T-helper 1 cell treated with Interleukin-12 subunit alpha and Interleukin-12 subunit beta and Interleukin-4 antibody, amounts not matched to agents 30 μg/mL and 1 μg/mL, for 36 hours (primary cell): ENCODE results near the gene POMC.
"Not testable (repeated sequence)": the region's sequence is repeated elsewhere in the genome, so short reads cannot be mapped to it uniquely, and the experiment has no call there.

ENCODE experiments used
- H3K27ac Mint-ChIP-seq: one replicate; pipeline ENCODE4 v1.8.0; 2021; ENCODE audit warnings: mild to moderate bottlenecking, mixed read lengths
- H3K27me3 Mint-ChIP-seq: one replicate; pipeline ENCODE4 v1.8.0; 2021; ENCODE audit warnings: low read depth, mixed read lengths
- H3K36me3 Mint-ChIP-seq: one replicate; pipeline ENCODE4 v1.8.0; 2021; ENCODE audit warnings: low read depth, mixed read lengths
- H3K4me1 Mint-ChIP-seq: one replicate; pipeline ENCODE4 v1.8.0; 2021; ENCODE audit warnings: low read depth, mixed read lengths
- H3K4me3 Mint-ChIP-seq: one replicate; pipeline ENCODE4 v1.8.0; 2021; ENCODE audit warnings: mild to moderate bottlenecking, moderate library complexity, mixed read lengths
- H3K9me3 Mint-ChIP-seq: one replicate; pipeline ENCODE4 v1.8.0; 2021; ENCODE audit warnings: mixed read lengths

The POMC gene

GRCh38 chr2:25132299-25132635, 36.1 kb downstream of the POMC start:
- no peak overlapping the region for H3K27ac Mint-ChIP-seq
- H3K4me3 Mint-ChIP-seq = peak overlapping the region; percentile 2
- H3K4me1 Mint-ChIP-seq = peaks cover 12% of the 10 kb centered on the region
- H3K36me3 Mint-ChIP-seq = no peaks in the 10 kb centered on the region
- no peaks in the 10 kb centered on the region for H3K9me3 Mint-ChIP-seq
- H3K27me3 Mint-ChIP-seq = peaks cover 62% of the 10 kb centered on the region

GRCh38 chr2:25131567-25132298, 36.6 kb downstream of the POMC start:
- H3K4me1 Mint-ChIP-seq = peaks cover 12% of the 10 kb centered on the region
- H3K4me3 Mint-ChIP-seq = peak overlapping the region; percentile 65
- no peaks in the 10 kb centered on the region for H3K36me3 Mint-ChIP-seq
- H3K9me3 Mint-ChIP-seq = no peaks in the 10 kb centered on the region
- no peak overlapping the region for H3K27ac Mint-ChIP-seq
- H3K27me3 Mint-ChIP-seq = peaks cover 62% of the 10 kb centered on the region

GRCh38 chr2:25131253-25131566, 37.2 kb downstream of the POMC start:
- Mint-ChIP-seq H3K4me1 (peaks cover 12% of the 10 kb centered on the region), H3K27ac (no peak overlapping the region), H3K9me3 (no peaks in the 10 kb centered on the region), H3K27me3 (peaks cover 58% of the 10 kb centered on the region), H3K4me3 (peak overlapping the region; percentile 65), H3K36me3 (no peaks in the 10 kb centered on the region)

- H3K9me3 Mint-ChIP-seq = no peaks in the 10 kb centered on the region
- peaks cover 49% of the 10 kb centered on the region for H3K27me3 Mint-ChIP-seq
Observed at GRCh38 chr2:25129901-25130520, 38.4 kb downstream of the POMC start.

GRCh38 chr2:25127646-25128045, 40.7 kb downstream of the POMC start:
- Mint-ChIP-seq H3K4me3 (no peak overlapping the region), H3K27me3 (peaks cover 28% of the 10 kb centered on the region), H3K36me3 (no peaks in the 10 kb centered on the region), H3K27ac (no peak overlapping the region), H3K4me1 (peaks cover 12% of the 10 kb centered on the region), H3K9me3 (no peaks in the 10 kb centered on the region)

More at GRCh38 chr2:25129901-25130520, 38.4 kb downstream of the POMC start:
- Mint-ChIP-seq H3K4me1 (peaks cover 12% of the 10 kb centered on the region), H3K27ac (no peak overlapping the region), H3K4me3 (no peak overlapping the region), H3K36me3 (no peaks in the 10 kb centered on the region)

- not testable (repeated sequence) for H3K36me3 Mint-ChIP-seq, H3K27ac Mint-ChIP-seq, H3K9me3 Mint-ChIP-seq, H3K4me3 Mint-ChIP-seq
- Mint-ChIP-seq H3K27me3 (peaks cover 22% of the 10 kb centered on the region), H3K4me1 (peaks cover 11% of the 10 kb centered on the region)
Observed at GRCh38 chr2:25127071-25127470, 41.3 kb downstream of the POMC start.

- no peak overlapping the region for H3K4me3 Mint-ChIP-seq
- H3K36me3 Mint-ChIP-seq = no peaks in the 10 kb centered on the region
- peaks cover 13% of the 10 kb centered on the region for H3K27me3 Mint-ChIP-seq
- H3K4me1 Mint-ChIP-seq = peaks cover 8% of the 10 kb centered on the region
- H3K9me3 Mint-ChIP-seq = no peaks in the 10 kb centered on the region
- no peak overlapping the region for H3K27ac Mint-ChIP-seq
Observed at GRCh38 chr2:25125976-25126375, 42.4 kb downstream of the POMC start.

- H3K27ac Mint-ChIP-seq = no peak overlapping the region
- H3K36me3 Mint-ChIP-seq = no peaks in the 10 kb centered on the region
- H3K4me3 Mint-ChIP-seq = no peak overlapping the region
- H3K9me3 Mint-ChIP-seq = no peaks in the 10 kb centered on the region
- H3K4me1 Mint-ChIP-seq = peaks cover 6% of the 10 kb centered on the region
- H3K27me3 Mint-ChIP-seq = peaks cover 5% of the 10 kb centered on the region
Observed at GRCh38 chr2:25125189-25125588, 43.2 kb downstream of the POMC start.

GRCh38 chr2:25123682-25124081, 44.7 kb downstream of the POMC start:
- Mint-ChIP-seq H3K4me1 (no peaks in the 10 kb centered on the region), H3K36me3 (no peaks in the 10 kb centered on the region), H3K9me3 (no peaks in the 10 kb centered on the region), H3K4me3 (no peak overlapping the region), H3K27ac (no peak overlapping the region), H3K27me3 (no peaks in the 10 kb centered on the region)

- Mint-ChIP-seq H3K27ac (no peak overlapping the region), H3K36me3 (no peaks in the 10 kb centered on the region), H3K9me3 (no peaks in the 10 kb centered on the region), H3K4me1 (no peaks in the 10 kb centered on the region), H3K4me3 (no peak overlapping the region), H3K27me3 (no peaks in the 10 kb centered on the region)
Observed at GRCh38 chr2:25122367-25122766, 46.0 kb downstream of the POMC start.

GRCh38 chr2:25119263-25119662, 49.1 kb downstream of the POMC start:
- Mint-ChIP-seq H3K27me3 (peaks cover 7% of the 10 kb centered on the region), H3K9me3 (no peaks in the 10 kb centered on the region), H3K4me1 (no peaks in the 10 kb centered on the region), H3K4me3 (no peak overlapping the region), H3K36me3 (no peaks in the 10 kb centered on the region), H3K27ac (no peak overlapping the region)

- Mint-ChIP-seq H3K27ac (no peak overlapping the region), H3K4me1 (no peaks in the 10 kb centered on the region), H3K9me3 (no peaks in the 10 kb centered on the region), H3K36me3 (no peaks in the 10 kb centered on the region), H3K27me3 (peaks cover 7% of the 10 kb centered on the region), H3K4me3 (no peak overlapping the region)
Observed at GRCh38 chr2:25116956-25117355, 51.4 kb downstream of the POMC start.

- H3K9me3 Mint-ChIP-seq = no peaks in the 10 kb centered on the region
- H3K27me3 Mint-ChIP-seq = peaks cover 7% of the 10 kb centered on the region
- no peaks in the 10 kb centered on the region for H3K36me3 Mint-ChIP-seq
- no peak overlapping the region for H3K4me3 Mint-ChIP-seq
- no peak overlapping the region for H3K27ac Mint-ChIP-seq
- no peaks in the 10 kb centered on the region for H3K4me1 Mint-ChIP-seq
Observed at GRCh38 chr2:25115902-25116301, 52.5 kb downstream of the POMC start.

GRCh38 chr2:25115249-25115883, 53.0 kb downstream of the POMC start:
- H3K27ac Mint-ChIP-seq = no peak overlapping the region
- no peaks in the 10 kb centered on the region for H3K36me3 Mint-ChIP-seq
- no peak overlapping the region for H3K4me3 Mint-ChIP-seq
- H3K9me3 Mint-ChIP-seq = no peaks in the 10 kb centered on the region
- H3K27me3 Mint-ChIP-seq = peaks cover 7% of the 10 kb centered on the region
- H3K4me1 Mint-ChIP-seq = no peaks in the 10 kb centered on the region

GRCh38 chr2:25112113-25112512, 56.3 kb downstream of the POMC start:
- Mint-ChIP-seq H3K4me3 (no peak overlapping the region), H3K4me1 (no peaks in the 10 kb centered on the region), H3K9me3 (no peaks in the 10 kb centered on the region), H3K27me3 (peaks cover 7% of the 10 kb centered on the region), H3K36me3 (no peaks in the 10 kb centered on the region), H3K27ac (no peak overlapping the region)
